Right lobe of liver (tissue), 4 donors: ENCODE results near the gene DUSP16.

Experiments
- CTCF ChIP-seq, 4 donors: fragments of 200-600 bp in 3 of 4; fragments of 450-650 bp in 1 of 4; IDR thresholded peaks; one replicate each; pipeline versions ENCODE4 v1.5.1 to v1.8.0; 2016 to 2022; ENCODE audit warnings: antibody characterized with exemption in 4 of 4, mild to moderate bottlenecking in 2 of 4
- POLR2A ChIP-seq: fragments of 450-650 bp; IDR thresholded peaks from one replicate; pipeline ENCODE4 v1.6.1; 2017; ENCODE audit warnings: antibody characterized with exemption, mild to moderate bottlenecking
- donor health status: DM: no; HTN: no; CAD: no.
- donor health status: DM: no; HTN: no; CAD: no.
- donor health status: DM: no; HTN: yes; CAD: no.

- TF ChIP-seq CTCF (IDR thresholded peaks at IDR 0.05) = no peak
- TF ChIP-seq POLR2A = no peak
These were observed 91.8 kb downstream of the DUSP16 start for GRCh38 chr12:12470751-12471306.
